ENCODE results near the gene IGSF21.
"Not testable (repeated sequence)": the region's sequence is repeated elsewhere in the genome, so short reads cannot be mapped to it uniquely, and the experiment has no call there.

Gene IGSF21

DNA sequence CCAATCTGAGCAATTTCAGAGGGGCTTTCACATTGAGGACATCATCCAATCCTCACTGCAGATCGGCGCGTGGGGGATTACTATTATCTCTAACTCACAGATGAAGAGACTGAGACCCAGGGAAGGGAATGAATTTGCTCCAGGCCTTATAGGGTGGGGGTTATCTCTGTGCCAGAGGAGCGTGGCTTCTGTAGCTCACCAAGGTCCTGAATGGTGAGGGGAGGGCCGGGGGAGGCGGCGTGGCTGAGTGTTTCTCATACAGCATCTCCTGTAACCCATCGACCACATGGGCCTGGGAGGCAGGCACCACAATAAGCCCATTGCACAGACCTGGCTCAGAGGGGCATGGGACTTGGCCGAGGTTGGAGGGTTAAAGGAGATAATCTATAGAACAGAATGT is 230.2 kb downstream of the IGSF21 start:
- no peak for DNase-seq

DNA sequence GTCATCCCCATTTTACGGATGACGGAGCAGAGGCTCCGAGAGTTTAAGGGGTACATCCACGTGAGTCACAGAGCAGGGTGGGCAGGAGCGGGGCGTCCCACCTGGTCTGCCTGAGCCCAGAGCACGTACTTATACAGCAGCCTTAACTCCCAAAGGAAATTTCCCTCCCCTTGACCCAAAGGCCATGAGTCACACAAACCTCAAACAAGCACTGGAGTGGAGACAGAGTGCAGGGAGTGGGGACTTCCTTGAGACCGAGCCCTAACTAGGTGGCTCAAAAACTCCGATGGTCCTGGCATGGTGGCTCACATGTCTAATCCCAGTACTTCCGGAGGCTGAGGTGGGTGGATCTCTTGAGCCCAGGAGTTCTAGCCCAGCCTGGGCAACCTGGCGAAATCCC is 231.6 kb downstream of the IGSF21 start:
- DNase-seq = no peak

DNA sequence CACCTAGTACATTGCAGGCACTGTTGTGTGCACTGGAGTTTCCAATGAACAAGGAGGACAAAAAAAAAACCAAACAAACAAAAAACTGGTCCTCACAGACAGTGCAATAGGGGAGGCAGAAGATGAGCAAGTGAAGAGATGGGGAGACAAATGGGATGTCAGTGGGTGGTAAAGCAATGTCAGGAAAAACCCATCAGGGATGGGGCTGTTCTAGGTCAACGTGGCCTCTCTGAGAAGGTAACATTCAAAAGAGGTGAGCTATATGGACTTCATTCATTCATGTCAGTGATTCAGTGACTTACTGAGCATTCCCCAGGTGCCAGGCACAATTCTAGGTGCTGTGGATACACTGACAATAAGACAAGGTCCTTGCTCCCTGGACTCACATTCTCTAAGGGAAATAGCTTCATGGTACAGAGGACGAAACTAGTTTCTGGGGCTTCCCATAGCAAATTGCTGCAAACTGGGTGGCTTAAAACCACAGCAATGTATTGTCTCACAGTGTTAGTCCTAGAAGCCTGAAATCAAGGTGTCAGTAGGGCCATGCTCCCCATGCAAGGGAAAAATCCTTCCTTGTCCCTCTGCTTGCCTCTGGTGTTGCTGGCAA is 232.7 kb downstream of the IGSF21 start:
- DNase-seq = no peak

DNA sequence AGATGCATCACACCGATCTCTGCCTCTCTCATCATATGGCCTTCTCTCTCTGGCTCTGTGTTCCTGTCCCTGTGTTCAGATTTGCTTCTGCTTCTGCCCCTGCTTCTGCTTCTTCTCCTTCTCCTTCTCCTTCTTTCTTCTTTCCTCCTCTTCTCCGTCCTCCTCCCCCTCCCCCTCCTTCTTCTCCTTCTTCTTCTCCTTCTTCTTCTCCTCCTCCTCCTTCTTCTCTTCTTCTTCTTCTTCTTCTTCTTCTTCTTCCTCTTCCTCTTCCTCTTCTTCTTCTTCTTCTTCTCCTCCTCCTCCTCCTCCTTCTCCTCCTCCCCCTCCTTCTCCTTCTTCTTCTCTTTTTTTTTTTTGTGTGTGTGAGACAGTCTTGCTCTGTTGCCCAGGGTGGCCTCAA is 233.2 kb downstream of the IGSF21 start:
- no peak for DNase-seq

DNA sequence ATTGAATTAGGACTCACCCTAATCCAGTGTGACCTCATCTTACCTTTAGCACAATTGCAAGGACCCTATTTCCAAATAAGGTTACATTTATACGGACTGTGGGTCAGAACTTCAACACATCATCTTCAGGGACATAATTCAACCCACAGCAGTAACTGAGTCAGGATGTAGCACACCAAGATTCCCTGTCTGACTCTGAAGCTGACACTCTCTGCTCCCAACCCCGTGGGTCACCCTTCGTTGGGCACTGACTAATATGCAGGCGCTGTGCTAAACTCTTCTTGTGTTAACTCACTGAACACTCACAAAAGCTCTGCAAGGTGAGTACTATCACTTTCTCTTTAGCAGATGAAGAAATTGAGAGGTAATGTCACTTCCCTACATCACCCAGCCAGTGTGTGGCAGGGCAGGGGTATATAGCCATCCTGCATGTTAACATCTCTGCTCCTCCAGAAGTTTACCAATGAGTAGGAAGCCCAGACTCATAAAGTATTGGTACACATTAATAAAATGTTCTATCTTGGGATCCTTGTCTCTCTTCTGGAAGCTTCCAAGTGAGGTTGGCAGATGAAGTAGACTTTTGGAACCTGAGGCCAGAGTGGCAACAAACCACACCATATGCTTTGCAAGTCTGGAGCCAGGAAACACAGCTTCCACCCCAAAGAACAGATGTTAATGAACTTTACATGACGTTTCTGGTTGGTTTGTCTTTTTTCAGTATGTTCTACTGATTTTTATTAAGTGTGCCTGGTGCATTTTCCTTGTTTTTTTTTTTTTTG is 233.9 kb downstream of the IGSF21 start:
- DNase-seq = no peak

DNA sequence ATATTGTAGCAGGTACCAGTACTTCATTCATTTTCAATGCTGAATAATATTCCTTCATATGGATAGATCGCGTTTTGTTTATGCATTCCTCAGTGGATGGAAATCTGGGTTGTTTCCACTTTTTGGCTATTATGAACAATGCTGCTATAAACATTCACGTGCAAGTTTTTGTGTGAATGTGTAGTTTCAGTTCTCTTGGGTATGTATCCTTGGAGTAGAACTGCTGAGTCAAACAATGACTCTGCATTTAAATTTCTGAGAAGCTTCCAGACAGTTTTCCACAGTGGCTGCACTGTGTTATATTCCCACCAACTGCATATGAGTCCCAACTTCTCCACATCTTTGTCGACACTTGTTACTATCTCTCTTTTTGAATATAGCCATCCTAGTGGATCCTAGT is 235.1 kb downstream of the IGSF21 start:
- no peak for DNase-seq

DNA sequence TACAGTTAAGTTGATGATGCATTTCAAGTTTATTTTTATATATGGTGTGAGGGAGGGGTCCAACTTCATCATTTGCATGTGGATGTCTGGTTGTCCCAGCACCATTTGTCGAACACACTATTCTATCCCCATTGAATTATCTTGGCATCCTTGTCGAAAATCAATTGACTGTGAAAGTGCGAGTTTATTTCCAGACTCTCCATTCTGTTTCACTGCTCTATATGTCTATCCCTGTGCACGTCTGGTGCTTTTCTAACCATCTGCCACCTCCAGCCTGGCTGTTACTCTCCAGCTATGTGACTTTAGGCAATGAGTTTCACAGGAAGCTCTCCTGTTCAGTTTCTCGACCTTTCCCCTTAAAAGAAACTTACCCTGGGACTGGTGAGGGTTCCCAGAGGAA is 236.0 kb downstream of the IGSF21 start:
- no peak for DNase-seq

DNA sequence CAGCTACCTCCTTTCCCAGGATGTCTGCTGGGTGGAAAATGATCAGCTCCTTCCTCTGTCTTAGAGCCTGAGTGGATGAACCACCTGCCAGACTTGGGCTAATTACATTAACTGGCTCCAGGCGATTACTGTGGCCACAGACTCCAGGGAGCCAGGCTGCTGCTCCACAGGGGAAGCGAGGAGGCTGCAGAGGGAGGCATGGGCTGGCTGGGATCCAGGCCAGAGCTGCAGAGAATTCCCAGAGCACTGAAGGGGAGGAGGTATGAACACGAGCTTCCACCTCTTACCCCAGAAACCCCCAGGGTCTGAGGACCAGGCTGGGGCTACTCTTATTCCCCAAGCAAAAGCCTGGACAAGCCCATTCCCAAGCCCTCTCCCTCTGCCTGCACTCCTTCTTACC is 237.2 kb downstream of the IGSF21 start:
- DNase-seq = peak; percentile 19

DNA sequence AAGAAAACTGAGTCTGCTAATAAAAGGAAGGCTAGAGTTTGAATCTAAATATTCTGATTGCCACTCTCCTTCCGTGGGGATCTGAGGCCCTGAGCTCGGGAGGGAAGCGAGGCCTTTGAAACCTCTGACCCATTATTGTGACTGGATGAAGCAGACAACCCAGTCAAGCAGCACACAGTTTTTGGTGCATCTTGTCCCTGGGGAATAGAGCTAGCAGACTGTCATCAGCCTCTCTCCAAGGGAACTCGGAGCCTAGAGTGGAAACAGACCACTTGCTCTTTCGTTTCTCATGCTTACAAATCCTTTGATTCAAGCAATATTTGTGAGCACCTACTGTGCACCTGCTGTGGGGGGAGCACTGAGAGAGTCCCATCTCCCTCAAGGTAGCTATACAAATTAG is 240.0 kb downstream of the IGSF21 start:
- no peak for DNase-seq

DNA sequence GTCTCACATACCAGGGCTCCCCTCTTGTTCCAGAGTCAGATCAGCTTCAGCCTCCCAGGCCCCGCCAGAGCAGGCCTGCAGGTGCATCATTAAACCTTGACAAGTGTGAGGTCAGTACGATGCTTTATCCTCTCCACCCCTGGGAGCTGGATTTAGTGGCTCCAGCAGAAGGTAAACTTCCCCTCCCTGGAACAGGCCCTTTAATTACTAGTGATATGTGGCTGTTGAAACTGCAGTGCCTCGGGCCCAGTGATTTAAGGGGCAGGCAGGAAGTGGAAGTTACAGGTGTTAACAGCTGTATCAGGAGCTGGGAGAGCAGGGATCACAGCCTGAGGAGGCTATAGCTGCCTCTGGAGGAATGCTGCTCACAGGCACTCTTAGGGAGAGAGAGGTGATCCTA is 240.8 kb downstream of the IGSF21 start:
- DNase-seq = no peak

DNA sequence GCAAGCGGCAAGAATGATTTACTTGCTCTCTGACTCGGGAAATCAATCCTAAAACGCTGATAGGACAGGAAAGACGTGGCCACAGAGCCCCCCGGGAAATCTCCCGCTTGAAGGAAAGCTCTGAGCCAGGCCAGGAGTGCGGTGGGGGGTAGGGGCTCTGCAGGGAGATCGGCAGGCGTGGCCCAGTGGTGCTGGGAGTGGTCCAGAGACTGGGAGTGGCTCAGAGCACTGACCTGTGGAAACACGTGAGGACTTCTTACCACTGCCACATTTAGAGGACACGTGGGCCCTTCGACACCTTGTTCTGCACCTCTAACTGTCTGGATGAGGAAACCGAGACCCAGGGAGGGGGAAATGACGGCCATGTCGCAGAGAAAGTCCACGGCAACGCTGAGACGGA is 243.1 kb downstream of the IGSF21 start:
- DNase-seq = no peak

DNA sequence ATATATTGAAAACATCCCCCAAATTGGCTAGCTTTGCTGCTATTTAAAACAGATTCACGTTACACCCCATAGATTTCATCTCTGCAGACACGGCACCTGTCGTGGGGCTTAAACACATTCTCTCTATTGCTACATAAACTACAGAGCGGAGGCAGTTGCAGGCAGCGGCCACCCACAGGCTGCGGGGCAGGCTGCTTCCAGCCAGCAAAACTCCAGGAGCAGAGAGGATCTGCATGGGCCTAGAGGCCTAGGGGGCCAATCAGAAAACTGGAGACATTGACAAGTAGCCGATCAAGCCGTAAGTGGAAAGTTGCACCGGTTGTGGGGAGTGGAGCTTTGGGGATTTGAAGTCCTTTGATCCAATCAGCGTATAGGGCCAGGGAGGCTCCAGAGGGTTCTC is 244.1 kb downstream of the IGSF21 start:
- DNase-seq = no peak

DNA sequence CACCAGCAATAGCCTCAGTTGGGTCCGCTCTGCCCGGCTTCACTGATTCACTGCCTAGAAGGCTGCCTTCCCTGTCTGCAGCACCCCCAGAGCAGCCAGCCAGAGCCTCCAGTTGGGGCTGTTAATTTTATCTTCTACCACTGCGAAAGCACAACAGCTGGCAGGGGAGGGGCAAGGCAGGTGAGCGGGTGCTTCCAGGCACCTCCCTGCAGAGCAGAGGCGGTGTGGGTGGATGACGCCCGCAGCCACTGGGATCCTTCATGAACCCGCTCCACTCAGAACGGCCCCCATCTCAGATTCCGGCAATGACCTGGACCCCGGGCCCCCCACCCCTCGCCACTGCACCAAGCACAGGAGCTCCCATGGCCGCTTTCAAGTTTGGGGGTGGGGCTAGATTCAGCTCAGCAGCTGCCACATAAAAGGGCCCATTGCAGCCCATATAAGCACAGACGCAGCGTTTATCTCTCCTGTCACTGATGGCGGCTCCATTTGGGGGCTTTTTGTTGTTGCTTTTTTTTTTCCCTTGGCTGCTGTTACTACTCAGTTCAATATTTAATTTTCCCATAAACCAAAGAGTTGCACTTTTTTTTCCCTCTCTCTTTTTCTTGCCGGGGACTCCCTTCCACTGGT is 245.2 kb downstream of the IGSF21 start:
- no peak for DNase-seq

DNA sequence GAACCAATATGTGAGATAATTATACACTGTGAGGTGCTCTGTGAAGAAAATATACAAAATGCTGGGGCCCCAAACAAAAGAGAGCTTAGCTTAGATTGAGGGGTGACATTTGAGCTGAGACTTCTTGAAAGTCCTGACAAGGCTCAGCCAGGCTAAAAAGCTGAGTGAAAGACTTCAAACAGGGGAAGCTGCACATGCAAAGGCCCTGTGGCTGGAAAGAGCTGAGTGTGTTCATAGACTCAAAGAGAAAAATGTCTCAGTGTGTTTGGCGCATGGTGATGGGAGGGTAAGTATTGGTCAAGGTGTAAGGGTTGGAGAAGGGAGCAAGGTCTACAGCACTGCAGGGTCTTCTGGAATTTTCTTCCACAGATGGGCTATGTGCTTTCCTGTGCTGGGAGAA is 245.9 kb downstream of the IGSF21 start:
- no peak for DNase-seq

DNA sequence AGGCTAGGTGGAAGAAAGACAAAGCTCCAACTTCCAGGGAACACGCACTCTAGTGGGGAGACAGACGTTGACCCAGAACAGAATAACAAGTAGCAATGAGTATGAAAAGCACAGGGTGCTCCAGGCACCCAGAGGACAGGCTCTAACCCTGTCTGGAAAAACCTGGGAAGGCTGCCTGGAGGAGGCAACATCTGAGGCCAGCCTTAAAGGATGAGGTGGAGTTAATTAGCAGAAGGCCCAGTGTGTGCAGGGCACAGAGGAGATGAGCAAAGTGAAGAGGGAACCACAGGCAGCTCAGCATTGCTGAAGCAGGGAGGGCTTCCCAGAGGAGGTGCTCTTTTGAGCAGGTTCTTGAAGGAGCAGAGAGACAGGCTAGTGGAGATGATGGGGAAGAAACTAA is 246.4 kb downstream of the IGSF21 start:
- no peak for DNase-seq

DNA sequence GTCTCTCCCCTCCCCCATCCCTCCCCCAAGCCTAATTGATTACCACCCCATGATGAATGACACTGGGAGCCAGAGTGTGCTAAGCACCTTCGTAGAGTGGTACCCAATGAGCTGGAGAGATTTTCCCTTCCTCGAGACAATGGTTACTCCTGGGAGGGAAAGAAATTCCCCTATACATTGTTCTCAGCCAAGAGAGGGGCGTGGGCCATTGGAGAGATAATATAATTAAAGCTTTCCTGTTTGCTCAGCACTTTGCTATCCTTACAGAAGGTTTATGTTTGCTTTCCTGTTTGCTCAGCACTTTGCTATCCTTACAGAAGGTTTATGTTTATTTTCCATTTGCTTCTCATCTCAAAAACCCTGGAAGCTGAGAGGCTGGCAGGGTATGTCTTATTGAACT is 247.0 kb downstream of the IGSF21 start:
- DNase-seq = no peak

DNA sequence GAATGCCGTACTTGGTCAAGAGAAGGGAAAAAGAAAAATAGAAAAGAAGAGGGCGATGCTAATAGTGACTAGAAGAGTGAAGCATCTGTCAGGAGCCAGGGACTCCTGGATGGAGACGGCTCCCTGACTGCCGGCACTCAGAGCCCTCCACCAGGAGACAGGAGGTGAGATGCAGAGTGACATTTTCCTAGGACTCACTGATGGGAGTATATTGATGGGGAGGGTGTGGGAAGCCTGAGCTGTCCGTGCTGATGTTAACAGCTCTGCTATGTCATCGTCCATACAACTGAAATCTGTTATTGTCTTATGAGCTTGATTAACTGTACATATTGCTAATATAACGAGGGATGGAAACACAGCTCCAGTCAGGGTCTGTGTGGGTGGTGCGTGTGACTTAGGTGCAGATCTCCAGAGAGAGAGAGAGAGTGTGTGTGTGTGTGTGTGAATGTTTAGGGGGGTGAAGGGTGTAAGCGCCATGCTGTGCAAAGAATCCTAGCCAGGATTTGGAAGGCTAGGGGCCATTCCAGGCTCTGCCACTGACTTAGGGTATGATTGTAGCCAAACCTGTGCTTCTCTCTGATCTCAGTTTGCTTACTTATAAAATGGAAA is 250.1 kb downstream of the IGSF21 start:
- no peak for DNase-seq

DNA sequence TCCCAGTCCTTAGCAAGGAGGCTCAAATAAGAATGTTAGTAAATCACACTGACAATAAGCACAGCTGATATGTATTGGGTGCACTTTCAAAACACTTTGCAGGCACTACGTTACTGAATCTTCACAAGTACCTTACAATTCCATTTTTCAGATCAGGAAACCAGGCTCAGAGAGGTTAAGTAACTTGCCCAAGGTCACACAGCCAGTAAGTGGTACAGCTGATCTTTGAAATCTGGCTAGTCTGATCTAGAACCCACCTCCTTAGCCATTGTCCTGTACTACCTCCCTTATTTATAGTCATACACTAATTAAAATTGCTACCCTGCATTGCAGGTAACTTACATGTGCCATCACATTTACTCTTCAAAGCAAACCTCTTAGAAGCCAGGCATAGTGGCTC is 251.0 kb downstream of the IGSF21 start:
- DNase-seq = no peak

DNA sequence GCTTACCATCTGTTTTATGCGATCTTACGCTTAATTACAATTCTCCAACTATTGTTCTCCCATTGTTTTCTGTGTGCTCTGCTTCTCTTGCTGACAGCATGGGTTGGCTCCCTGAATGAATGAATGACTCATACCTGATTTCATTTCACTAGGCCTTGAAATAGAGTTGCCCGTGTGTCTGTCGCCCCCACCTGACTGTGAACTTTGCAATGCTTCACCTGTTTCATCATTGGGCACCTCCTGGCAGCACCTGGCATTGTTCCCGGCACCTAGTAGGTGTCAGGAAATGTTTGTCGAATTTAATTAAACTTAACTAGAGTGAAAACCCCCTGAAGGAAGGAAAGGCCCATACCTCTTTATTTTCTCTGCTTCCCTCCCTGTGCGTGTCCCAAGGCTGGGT is 252.7 kb downstream of the IGSF21 start:
- DNase-seq = no peak

DNA sequence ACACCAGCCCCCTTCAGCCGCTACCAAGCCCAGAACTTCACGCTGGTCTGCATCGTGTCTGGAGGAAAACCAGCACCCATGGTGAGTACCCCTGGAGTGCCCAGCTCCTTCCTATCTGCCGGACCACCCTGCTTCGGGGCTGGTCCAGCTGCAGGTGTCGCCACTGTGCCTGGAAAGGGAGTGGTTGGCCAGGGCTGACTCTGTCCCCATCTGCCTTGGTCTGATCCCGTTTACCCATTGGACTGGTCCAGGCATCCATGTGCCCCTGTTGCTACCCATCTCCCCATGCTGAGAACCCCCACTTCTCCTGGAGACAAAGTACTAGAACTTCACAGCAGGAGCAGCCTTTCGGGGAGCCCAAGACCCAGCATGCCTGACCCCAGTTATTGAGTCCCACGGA is 254.6 kb downstream of the IGSF21 start:
- no peak for DNase-seq

DNA sequence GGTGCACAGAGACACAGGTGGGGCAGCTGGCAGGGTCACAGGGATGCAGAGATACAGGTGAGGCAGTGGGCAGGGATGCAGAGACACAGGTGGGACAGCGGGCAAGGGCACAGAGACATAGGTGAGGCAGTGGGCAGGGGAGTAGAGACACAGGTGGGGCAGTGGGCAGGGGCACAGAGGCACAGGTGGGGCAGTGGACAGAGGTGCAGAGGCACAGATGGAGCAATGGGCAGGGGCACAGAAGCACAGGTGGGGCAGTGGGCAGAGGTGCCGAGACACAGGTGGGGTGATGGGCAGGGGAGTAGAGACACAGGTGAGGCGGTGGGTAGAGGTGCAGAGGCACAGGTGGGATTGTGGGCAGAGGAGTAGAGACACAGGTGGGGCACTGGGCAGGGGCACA is 255.8 kb downstream of the IGSF21 start:
- no peak for DNase-seq

DNA sequence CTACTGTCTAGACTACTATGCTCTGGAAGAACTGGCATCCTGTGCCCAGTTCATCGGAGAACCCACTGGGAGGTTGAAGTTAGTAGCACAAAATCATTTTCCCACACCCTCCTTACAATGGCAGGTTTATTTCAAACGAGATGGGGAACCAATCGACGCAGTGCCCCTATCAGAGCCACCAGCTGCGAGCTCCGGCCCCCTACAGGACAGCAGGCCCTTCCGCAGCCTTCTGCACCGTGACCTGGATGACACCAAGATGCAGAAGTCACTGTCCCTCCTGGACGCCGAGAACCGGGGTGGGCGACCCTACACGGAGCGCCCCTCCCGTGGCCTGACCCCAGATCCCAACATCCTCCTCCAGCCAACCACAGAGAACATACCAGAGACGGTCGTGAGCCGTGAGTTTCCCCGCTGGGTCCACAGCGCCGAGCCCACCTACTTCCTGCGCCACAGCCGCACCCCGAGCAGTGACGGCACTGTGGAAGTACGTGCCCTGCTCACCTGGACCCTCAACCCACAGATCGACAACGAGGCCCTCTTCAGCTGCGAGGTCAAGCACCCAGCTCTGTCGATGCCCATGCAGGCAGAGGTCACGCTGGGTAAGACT is 257.6 kb downstream of the IGSF21 start:
- DNase-seq = no peak

DNA sequence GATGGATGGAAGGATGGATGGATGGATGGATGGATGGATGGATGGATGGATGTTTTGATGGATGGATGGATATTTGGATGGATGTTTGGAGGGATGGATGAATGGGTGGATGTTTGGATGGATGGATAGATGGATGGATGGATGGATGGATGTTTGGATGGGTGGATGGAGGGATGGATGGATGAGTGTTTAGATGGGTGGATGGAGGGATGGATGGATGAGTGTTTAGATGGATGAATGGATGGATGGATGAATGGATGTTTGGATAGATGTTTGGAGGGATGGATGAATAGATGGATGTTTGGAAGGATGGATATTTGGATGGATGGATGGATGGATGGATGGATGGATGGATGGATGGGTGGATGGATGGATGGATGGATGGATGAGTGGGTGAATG is 264.9 kb downstream of the IGSF21 start:
- not testable (repeated sequence) for DNase-seq

DNA sequence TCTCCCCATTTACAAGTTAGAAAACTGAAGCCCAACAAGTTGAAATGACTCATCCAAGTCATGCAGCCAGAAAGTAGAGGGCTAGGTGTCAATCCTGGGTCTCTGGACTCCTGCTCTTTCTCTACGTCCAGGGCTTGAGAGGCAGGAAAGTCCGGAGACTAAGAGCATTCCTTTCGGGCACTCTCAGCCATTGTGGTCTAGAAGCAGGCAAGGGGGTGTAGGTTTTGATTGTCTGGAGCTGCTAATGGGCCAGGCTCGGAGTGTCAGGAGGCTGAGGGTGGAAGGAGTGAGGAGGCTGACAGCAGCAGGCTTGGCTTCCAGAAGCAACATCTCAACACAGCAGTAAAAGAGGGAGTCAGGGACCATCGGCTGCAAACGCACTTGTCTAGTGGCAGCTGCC is 265.6 kb downstream of the IGSF21 start:
- no peak for DNase-seq

All from NCI-H526 treated with DMSO at 0.1 percent for 48 hours (cell line).